Measurements from ENCODE around the gene CKB.

The CKB gene

GRCh38 chr14:103537175-103537990, 14.8 kb upstream of the CKB start:
- DNase-seq = no peak

- DNase-seq = no peak
These were observed 14.1 kb upstream of the CKB start for GRCh38 chr14:103536693-103537092.

- DNase-seq = no peak
These were observed 13.4 kb upstream of the CKB start for GRCh38 chr14:103535891-103536565.

GRCh38 chr14:103535081-103535890, 12.7 kb upstream of the CKB start:
- DNase-seq = no peak

GRCh38 chr14:103534576-103535061, 12.0 kb upstream of the CKB start:
- DNase-seq = no peak

- no peak for DNase-seq
These were observed 11.5 kb upstream of the CKB start for GRCh38 chr14:103533999-103534575.

- DNase-seq = no peak
These were observed 10.7 kb upstream of the CKB start for GRCh38 chr14:103533137-103533998.

- DNase-seq = no peak
These were observed 9.8 kb upstream of the CKB start for GRCh38 chr14:103532216-103533136.

- DNase-seq = no peak
These were observed 9.0 kb upstream of the CKB start for GRCh38 chr14:103531421-103532215.

GRCh38 chr14:103530831-103531230, 8.2 kb upstream of the CKB start:
- no peak for DNase-seq

- no peak for DNase-seq
These were observed 7.8 kb upstream of the CKB start for GRCh38 chr14:103530390-103530789.

- no peak for DNase-seq
These were observed 7.0 kb upstream of the CKB start for GRCh38 chr14:103529383-103530365.

GRCh38 chr14:103528587-103529382, 6.2 kb upstream of the CKB start, which contains the start of gene TRMT61A:
Gene TRMT61A, plus strand, starts transcription at chr14:103529196. Its CDS starts 783 bp downstream, at chr14:103529979.
- DNase-seq = peak; percentile 77

- DNase-seq = no peak
These were observed 5.5 kb upstream of the CKB start for GRCh38 chr14:103528146-103528586.

GRCh38 chr14:103527408-103528145, 4.9 kb upstream of the CKB start:
- no peak for DNase-seq

GRCh38 chr14:103526914-103527248, 4.3 kb upstream of the CKB start:
- no peak for DNase-seq
